ENCODE measurements around the gene ARSA.
"Not testable (repeated sequence)": the region's sequence is repeated elsewhere in the genome, so short reads cannot be mapped to it uniquely, and the experiment has no call there.

Gene ARSA
- 33.0 to 60.3 reads per million in 2 donors for total RNA-seq

GRCh38 chr22:50627642-50628542 lies at the start of gene ARSA:
Gene ARSA, minus strand, starts transcription at chr22:50628152. Its CDS starts 373 bp downstream, at chr22:50627779.
- DNase-seq, result peak; percentile 59 to 89 (median 75)

- DNase-seq, result no peak
These were observed 48.9 kb upstream of the ARSA start for GRCh38 chr22:50676661-50677492.

- DNase-seq, result no peak
These were observed 48.3 kb upstream of the ARSA start for GRCh38 chr22:50676180-50676636.

GRCh38 chr22:50675553-50676179 lies 47.7 kb upstream of the ARSA start:
- no peak for DNase-seq

- DNase-seq, result peak in 1 of 5 experiments; percentile 20
These were observed 46.9 kb upstream of the ARSA start for GRCh38 chr22:50674606-50675552.

GRCh38 chr22:50674130-50674500 lies 46.2 kb upstream of the ARSA start:
- DNase-seq, result no peak

GRCh38 chr22:50673231-50674129 lies 45.5 kb upstream of the ARSA start:
- no peak for DNase-seq

- DNase-seq, result no peak
These were observed 44.7 kb upstream of the ARSA start, which contains the start of gene SHANK3 for GRCh38 chr22:50672471-50673230. Gene SHANK3, plus strand, starts transcription at chr22:50672823.

GRCh38 chr22:50672041-50672440 lies 44.1 kb upstream of the ARSA start:
- DNase-seq, result no peak

GRCh38 chr22:50671641-50672040 lies 43.7 kb upstream of the ARSA start:
- no peak for DNase-seq

GRCh38 chr22:50670914-50671538 lies 43.1 kb upstream of the ARSA start:
- no peak for DNase-seq

GRCh38 chr22:50670513-50670912 lies 42.6 kb upstream of the ARSA start:
- DNase-seq, result no peak

GRCh38 chr22:50665738-50666137 lies 37.8 kb upstream of the ARSA start:
- DNase-seq, result no peak

GRCh38 chr22:50665212-50665611 lies 37.3 kb upstream of the ARSA start:
- DNase-seq, result no peak

GRCh38 chr22:50660306-50660705 lies 32.4 kb upstream of the ARSA start:
- no peak for DNase-seq

GRCh38 chr22:50659711-50660110 lies 31.8 kb upstream of the ARSA start:
- not testable (repeated sequence) for DNase-seq

- no peak for DNase-seq
These were observed 30.0 kb upstream of the ARSA start for GRCh38 chr22:50657925-50658324.

- DNase-seq, result no peak
These were observed 28.4 kb upstream of the ARSA start for GRCh38 chr22:50656122-50657070.
